Spinal cord (tissue), 10 donors: ENCODE measurements around the gene CEP162. TPM values are rescaled to one million over a fixed set of nuclear protein-coding genes. Genes with fewer than 3 reads are reported as not detected.
"Not testable (repeated sequence)": the region's sequence is repeated elsewhere in the genome, so short reads cannot be mapped to it uniquely, and the experiment has no call there.

Source experiments
- DNase-seq, 6 donors: peaks; one replicate each; pipeline versions ENCODE4 v3.0.0 to v3.0.0-alpha.2; 2013 to 2015; ENCODE audit warnings: low spot score in 6 of 6, low read depth in 4 of 6
- H3K27ac ChIP-seq: one replicate; pipeline ENCODE4 v1.5.1; 2013; ENCODE audit warnings: low read depth, low read length, control low read depth
- H3K27me3 ChIP-seq: one replicate; pipeline ENCODE4 v1.6.1; 2013; ENCODE audit warnings: low read length; ENCODE audit not compliant: control insufficient read depth, insufficient read depth
- H3K36me3 ChIP-seq: one replicate; pipeline ENCODE4 v1.6.1; 2013; ENCODE audit warnings: low read length; ENCODE audit not compliant: control insufficient read depth, insufficient read depth
- H3K4me1 ChIP-seq: one replicate; pipeline ENCODE4 v1.6.1; 2013; ENCODE audit warnings: low read length; ENCODE audit not compliant: control insufficient read depth, insufficient read depth
- H3K4me3 ChIP-seq: one replicate; pipeline ENCODE4 v1.5.1; 2013; ENCODE audit warnings: low read depth, low read length, control low read depth
- H3K9me3 ChIP-seq: one replicate; pipeline ENCODE4 v1.6.1; 2013; ENCODE audit warnings: low read length; ENCODE audit not compliant: control insufficient read depth, insufficient read depth
- WGBS: methylation state at CpG from one replicate; pipeline ENCODE4 v1.1.5; 2013; ENCODE audit warnings: missing lambda C conversion rate; ENCODE audit not compliant: insufficient coverage; 5-methylcytosine and 5-hydroxymethylcytosine counted together
- polyA plus RNA-seq, 2 donors: library from polyadenylated mRNA; unstranded; fragments of 120-200 nt; gene quantifications; one replicate each; pipeline ENCODE4 v1.2.1, GENCODE V29; 2013; ENCODE audit not compliant: insufficient read length in 2 of 2
- total RNA-seq, 2 donors: library from RNA; depleted of rRNA in 1 of 2; stranded (reverse); fragments of 120-200 nt in 1 of 2; fragments of >200 nt in 1 of 2; gene quantifications; one replicate each; pipeline versions ENCODE4 v1.2.3 to v1.2.4, GENCODE V29; 2013 to 2014
- donor health status: healthy.

CEP162 gene
- total and polyA plus RNA-seq, 4 donors = 10.2 to 19.1 (median 14.5) TPM

DNA sequence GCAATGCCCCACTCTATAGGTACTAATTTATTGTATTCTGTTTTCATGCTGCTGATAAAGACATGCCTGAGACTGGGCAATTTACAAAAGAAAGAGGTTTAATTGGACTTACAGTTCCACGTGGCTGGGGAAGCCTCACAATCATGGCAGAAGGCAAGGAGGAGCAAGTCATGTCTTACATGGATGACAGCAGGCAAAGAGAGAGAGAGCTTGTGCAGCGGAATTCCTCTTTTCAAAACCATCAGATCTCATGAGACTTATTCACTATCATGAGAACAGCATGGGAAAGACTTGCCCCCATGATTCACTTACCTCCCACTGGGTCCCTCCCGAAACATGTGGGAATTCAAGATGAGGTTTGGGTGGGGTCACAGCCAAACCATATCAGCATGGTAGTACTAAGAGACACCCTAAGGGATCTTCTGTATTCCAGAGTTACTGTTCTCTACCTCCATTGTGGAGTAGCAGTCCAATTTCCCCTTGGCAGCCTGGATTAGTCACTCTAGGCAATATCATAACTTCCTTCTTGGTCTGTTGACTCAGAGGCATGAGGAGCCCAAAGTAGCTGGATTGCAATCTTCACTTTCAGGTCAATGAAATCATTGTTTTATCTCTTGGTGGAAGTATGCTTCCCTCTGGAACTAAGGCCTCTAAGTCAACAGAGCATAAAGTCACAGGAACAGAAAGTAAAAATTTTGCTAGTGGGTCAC, 122.1 kb downstream of the CEP162 start:
- not testable (repeated sequence) for H3K36me3 ChIP-seq, H3K4me1 ChIP-seq, H3K4me3 ChIP-seq, DNase-seq, H3K9me3 ChIP-seq, H3K27me3 ChIP-seq, H3K27ac ChIP-seq
- WGBS = 100% methylated on average over 1 of the region's 3 CpGs

DNA sequence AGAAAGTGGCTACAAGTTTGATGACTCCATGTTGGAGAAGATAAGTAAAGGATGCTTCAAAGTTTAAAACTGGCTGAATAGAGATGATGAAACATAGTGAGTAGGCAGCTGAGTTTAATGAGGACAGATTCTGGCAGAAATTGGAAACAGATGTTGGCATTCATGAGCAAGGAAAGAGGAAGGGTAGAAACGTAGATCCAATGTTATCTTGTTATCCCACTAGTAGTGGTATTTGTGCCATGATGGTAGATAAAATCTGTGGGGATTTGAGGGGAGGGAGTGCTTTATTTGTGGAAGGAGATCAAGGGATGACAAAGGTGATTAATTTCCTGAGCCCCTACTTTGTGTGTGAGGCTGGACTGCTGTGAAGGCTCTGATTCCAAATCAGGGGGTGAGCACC, 124.4 kb downstream of the CEP162 start:
- no peaks in the 10 kb centered on the region for H3K4me1 ChIP-seq
- no peak for DNase-seq
- H3K36me3 ChIP-seq = no peaks in the 10 kb centered on the region
- H3K27ac ChIP-seq = no peak overlapping the region
- no peaks in the 10 kb centered on the region for H3K9me3 ChIP-seq
- H3K27me3 ChIP-seq = no peaks in the 10 kb centered on the region
- H3K4me3 ChIP-seq = no peak overlapping the region
- 45% methylated on average over 1 of the region's 1 CpG for WGBS

- no peak overlapping the region for H3K27ac ChIP-seq
- H3K4me3 ChIP-seq = no peak overlapping the region
- H3K4me1 ChIP-seq = no peaks in the 10 kb centered on the region
- H3K9me3 ChIP-seq = no peaks in the 10 kb centered on the region
- no peaks in the 10 kb centered on the region for H3K36me3 ChIP-seq
- DNase-seq = peak in 1 of 6 donors; percentile 2
- no peaks in the 10 kb centered on the region for H3K27me3 ChIP-seq
These were observed 132.3 kb downstream of the CEP162 start for GRCh38 chr6:84095156-84095555.

GRCh38 chr6:84093441-84094435, 133.7 kb downstream of the CEP162 start:
- no peaks in the 10 kb centered on the region for H3K9me3 ChIP-seq
- no CpG with 5 or more reads among the region's 4 CpGs for WGBS
- H3K4me1 ChIP-seq = no peaks in the 10 kb centered on the region
- H3K27ac ChIP-seq = no peak overlapping the region
- no peak for DNase-seq
- no peaks in the 10 kb centered on the region for H3K36me3 ChIP-seq
- H3K4me3 ChIP-seq = no peak overlapping the region
- no peaks in the 10 kb centered on the region for H3K27me3 ChIP-seq

DNA sequence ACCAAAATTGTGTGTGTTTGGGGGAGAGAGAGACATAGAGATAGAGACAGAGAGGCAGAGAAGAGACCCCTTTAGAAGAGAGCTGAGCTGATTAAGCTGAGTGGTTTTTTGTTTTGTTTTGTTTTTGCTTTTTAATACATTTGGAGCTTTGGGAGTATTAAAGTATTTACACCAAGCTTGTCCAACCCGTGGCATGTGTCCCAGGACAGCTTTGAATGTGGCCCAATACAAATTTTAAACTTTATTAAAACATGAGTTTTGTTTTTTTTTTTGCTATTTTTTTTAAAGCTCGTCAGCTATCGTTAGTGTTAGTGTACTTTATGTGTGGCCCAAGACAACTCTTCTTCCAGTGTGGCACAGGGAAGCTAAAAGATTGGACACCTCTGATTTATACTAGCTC, 137.9 kb downstream of the CEP162 start:
- H3K27me3 ChIP-seq = no peaks in the 10 kb centered on the region

DNA sequence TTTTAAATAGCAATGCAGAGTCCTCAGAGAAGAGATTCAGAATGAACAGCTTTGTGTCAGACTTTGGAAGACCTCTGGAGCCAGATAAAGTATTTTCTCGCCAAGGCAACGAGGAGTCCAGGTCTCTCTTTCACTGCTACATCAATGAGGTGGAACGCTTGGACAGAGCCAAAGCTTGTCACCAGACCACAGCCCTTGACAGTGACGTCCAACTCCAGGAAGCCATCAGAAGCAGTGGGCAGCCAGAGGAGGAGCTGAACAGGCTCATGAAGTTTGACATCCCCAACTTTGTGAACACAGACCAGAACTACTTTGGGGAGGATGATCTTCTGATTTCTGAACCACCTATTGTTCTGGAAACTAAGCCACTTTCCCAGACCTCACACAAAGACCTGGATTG, 138.4 kb downstream of the CEP162 start:
- DNase-seq = no peak
- WGBS = 49% methylated on average over 4 of the region's 4 CpGs
- Histone ChIP-seq H3K27me3 (no peaks in the 10 kb centered on the region), H3K36me3 (no peaks in the 10 kb centered on the region), H3K9me3 (no peaks in the 10 kb centered on the region), H3K27ac (no peak overlapping the region), H3K4me1 (no peaks in the 10 kb centered on the region), H3K4me3 (no peak overlapping the region)

More for the DNA sequence above, 137.9 kb downstream of the CEP162 start:
- H3K36me3 ChIP-seq = no peaks in the 10 kb centered on the region
- H3K4me1 ChIP-seq = no peaks in the 10 kb centered on the region
- DNase-seq = no peak
- H3K4me3 ChIP-seq = no peak overlapping the region
- H3K9me3 ChIP-seq = no peaks in the 10 kb centered on the region
- no CpG with 5 or more reads among the region's 3 CpGs for WGBS
- no peak overlapping the region for H3K27ac ChIP-seq

DNA sequence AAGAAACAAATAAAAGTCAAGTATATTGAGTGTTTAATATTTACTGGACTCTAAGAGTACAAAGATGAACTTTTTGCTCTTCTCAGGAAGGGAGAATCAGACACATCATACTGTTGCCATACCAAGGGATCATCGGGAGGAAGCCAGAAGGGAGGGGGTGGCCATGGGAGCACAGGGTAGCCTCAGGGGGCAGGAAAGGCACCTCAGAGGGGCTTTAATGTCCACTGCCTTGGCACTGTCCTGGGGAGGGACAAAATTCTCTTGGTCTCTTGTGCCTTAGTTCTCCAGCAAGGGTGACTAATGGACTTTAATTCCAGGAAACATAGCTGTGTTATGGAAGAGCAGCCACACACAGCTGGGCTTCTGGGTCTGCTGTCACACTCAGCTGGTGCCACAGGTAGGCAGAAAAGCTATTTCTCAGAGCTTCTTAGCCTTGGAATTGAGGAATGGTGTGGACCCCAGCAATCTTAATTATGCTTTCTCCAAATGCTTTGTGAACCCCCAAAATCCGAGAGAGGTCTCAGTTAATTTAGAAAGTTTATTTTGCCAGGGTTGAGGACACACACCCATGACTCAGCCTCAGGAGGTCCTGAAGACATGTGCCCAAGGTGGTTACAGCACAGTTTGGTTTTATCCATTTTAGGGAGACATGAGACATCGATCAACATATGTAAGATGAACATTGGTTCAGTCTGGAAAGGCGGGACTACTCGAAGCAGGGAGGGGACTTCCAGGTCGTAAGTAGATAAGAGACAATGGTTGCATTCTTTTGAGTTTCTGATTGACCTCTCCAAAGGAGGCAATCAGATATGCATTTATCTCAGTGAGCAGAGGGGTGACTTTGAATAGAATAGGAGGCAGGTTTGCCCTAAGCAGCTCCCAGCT, 140.7 kb downstream of the CEP162 start:
- 83% methylated on average over 6 of the region's 6 CpGs for WGBS
- Histone ChIP-seq H3K27ac (no peak overlapping the region), H3K27me3 (no peaks in the 10 kb centered on the region), H3K9me3 (no peaks in the 10 kb centered on the region), H3K4me3 (no peak overlapping the region), H3K36me3 (no peaks in the 10 kb centered on the region), H3K4me1 (no peaks in the 10 kb centered on the region)
- no peak for DNase-seq

- Histone ChIP-seq H3K36me3 (no peaks in the 10 kb centered on the region), H3K4me1 (no peaks in the 10 kb centered on the region), H3K27me3 (no peaks in the 10 kb centered on the region), H3K27ac (no peak overlapping the region), H3K9me3 (no peaks in the 10 kb centered on the region), H3K4me3 (no peak overlapping the region)
- WGBS = no CpG with 5 or more reads among the region's 1 CpG
- no peak for DNase-seq
These were observed 141.4 kb downstream of the CEP162 start for GRCh38 chr6:84086056-84086455.

DNA sequence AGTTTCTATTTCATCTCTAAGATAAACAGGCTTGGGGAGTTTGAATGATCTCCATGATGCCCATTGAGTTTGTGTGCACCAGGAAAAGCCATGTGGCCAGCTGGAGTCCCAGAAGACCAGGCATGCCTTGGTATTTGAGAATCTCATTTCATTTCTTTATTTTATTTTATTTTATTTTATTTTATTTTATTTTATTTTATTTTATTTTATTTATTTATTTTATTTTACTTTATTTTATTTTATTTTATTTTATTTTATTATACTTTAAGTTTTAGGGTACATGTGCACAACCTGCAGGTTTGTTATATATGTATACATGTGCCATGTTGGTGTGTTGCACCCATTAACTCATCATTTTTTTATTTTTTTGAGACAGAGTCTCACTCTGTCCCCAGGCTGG, 142.7 kb downstream of the CEP162 start:
- H3K4me3 ChIP-seq, H3K36me3 ChIP-seq, H3K9me3 ChIP-seq, H3K4me1 ChIP-seq, H3K27ac ChIP-seq, DNase-seq, H3K27me3 ChIP-seq: not testable (repeated sequence)
